ENCODE measurements around the gene OGFRL1. TPM values are rescaled to one million over a fixed set of nuclear protein-coding genes. Genes with fewer than 3 reads are reported as not detected.

Gene OGFRL1
- polyA plus RNA-seq, 3 donors = 2.8 to 17.1 (median 10.3) TPM

DNA sequence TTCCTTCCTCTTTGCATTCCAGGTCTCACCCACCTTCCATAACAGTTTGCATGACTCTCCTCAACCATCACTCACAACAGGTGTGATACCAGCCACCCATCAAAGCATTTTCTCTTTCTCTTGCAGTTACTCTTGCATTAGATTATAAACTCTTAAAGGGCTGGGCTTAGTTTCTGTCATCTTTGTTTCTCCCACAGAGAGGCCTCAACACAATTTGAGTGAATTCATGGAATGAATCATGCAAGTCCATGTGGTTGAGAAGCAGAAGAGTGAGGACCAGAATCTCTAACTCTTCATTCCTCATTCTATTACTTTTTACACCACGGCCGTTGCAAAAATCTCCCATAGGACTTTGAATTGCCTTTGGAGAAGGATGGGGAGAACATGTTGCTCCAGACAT, 31.4 kb downstream of the OGFRL1 start:
- 52 to 66% (median 53%) methylated on average over 2 of the region's 2 CpGs for WGBS, 3 donors
- H3K27ac ChIP-seq (ENCODE audit: low read depth, low read length) = no peak overlapping the region

DNA sequence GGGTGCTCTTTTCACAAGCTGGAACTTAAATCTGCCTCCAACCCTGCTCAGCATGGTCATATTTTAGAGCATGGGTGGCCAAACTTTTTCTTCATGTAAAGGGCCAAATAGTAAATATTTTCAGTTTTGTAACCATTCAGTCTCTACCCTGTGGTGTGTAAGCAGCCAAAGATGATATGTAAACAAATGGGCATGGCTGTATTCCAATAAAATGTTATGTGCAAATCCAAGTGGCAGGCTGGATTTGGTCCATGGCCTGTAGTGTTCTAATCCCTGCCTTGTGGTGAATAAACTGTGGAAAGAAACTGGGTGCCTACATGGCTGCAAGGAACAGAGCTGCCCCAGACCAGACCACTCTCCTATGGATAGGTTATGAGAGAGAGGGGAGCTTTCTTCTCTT, 32.7 kb downstream of the OGFRL1 start:
- H3K27ac ChIP-seq (ENCODE audit: low read depth, low read length) = no peak overlapping the region

DNA sequence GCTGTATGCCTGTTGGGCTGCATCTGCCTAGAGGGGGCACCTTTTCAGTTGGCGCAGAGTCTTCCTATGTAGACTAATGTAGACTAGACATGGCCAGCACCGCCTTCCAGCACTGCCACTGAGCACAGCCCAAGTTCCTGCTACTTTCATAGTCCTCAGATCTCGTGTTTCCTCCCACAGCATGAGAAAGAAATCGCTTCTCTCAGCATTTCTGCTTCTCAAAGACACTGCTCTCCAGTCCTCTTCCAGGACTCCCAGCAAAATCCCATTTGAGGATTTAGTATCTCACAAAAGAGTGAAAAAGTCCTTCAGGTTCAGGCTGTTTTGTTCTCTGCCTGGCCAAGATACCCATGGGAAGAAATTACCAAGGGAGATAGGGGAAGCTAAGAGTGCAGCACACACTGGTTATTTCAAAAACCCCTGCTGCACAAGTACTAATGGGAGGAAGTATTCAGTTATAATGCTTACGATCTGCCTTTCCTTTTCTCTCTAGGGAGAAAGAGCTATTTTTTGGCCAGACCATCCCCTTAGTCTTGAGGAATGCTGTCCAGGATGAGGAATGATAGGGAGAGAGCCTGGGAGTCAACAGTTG, 35.7 kb downstream of the OGFRL1 start:
- 53 to 72% (median 57%) methylated on average over 5 of the region's 5 CpGs for WGBS, 3 donors
- no peak overlapping the region for H3K27ac ChIP-seq (ENCODE audit: low read depth, low read length)

GRCh38 chr6:71326611-71327010, 38.0 kb downstream of the OGFRL1 start:
- no peak overlapping the region for H3K27ac ChIP-seq (ENCODE audit: low read depth, low read length)

DNA sequence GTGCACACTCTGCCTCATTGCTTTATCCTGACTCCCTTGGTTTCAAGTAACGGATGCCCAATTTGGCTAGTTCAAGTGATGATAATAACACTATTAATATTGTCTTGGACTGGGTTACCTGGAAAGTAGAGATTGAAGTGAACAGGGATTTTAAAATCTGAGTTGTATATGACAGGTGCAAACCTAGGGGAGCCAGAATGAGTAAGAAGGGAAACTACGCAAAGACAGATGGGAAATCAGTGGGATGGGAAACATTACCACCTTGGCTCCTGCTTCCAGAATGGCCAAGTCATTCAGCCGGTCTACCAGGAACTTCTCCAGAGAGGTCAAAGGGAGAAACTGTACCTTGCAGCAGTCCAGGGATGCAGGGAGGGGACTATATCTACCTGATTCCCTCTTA, 41.9 kb downstream of the OGFRL1 start:
- WGBS, 3 donors = 93 to 98% (median 96%) methylated on average over 3 of the region's 3 CpGs
- H3K27ac ChIP-seq (ENCODE audit: low read depth, low read length) = no peak overlapping the region

DNA sequence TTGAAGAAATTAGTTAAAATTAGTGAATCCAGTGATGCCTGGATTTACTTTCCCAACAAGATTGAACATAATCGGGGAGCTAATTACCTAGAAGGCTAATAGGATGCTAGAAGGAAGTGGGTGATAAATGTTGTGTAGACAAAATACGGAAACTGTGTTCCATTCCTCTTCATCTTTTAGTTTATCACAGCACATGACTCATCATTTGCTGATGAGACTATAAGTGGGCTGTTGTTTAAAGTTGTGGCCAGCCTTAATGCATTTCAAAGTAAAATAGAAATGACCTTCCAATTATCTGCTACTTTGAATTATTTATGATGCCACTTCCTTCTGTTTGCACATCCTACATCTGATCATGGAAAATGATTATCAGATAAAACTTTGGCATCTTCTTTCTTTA, 43.4 kb downstream of the OGFRL1 start:
- H3K27ac ChIP-seq (ENCODE audit: low read depth, low read length) = no peak overlapping the region
- WGBS, 3 donors = 85 to 88% (median 87%) methylated on average over 2 of the region's 2 CpGs

GRCh38 chr6:71333050-71333449, 44.4 kb downstream of the OGFRL1 start:
- 88 to 100% (median 97%) methylated on average over 1 of the region's 1 CpG for WGBS, 3 donors
- no peak overlapping the region for H3K27ac ChIP-seq (ENCODE audit: low read depth, low read length)

DNA sequence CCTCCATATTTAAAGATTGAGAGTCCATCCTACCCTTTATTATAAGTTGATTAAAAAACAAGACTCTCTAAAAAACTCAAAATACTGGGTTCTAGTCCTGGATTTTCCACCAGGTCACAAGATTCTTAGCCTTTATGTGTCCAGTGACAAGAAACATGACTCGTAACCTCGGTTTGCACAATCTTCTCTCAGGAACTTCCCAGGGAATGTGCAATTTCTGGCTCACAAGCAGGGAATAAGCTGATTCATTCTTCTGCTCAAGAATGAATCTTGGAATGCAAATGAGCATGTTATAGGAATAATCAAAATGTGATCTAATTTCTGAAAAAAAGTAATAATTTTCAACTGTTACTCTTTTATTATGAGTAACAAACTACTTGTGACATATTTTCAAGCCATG, 45.1 kb downstream of the OGFRL1 start:
- 53 to 87% (median 59%) methylated on average over 2 of the region's 2 CpGs for WGBS, 3 donors
- H3K27ac ChIP-seq (ENCODE audit: low read depth, low read length) = no peak overlapping the region

GRCh38 chr6:71334768-71335167, 46.2 kb downstream of the OGFRL1 start:
- no peak overlapping the region for H3K27ac ChIP-seq (ENCODE audit: low read depth, low read length)

DNA sequence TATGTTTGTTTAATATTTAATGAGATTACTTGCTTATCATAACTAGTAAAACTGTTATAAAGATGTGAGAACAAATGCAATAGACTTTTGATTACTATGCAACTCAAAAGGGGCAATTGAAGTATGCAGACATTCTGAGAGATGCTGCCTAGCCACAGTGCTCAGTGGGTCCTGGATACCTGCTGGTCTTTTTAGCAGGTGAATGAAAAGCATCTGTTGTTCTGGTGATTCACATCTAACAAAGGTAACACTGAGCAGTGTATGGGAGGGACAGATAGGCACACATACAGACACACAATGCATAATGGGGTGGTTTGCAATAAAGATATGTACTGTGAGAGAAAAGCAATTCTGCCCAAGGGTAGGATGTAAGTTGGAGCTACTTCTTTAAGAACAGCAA, 46.9 kb downstream of the OGFRL1 start:
- no peak overlapping the region for H3K27ac ChIP-seq (ENCODE audit: low read depth, low read length)

DNA sequence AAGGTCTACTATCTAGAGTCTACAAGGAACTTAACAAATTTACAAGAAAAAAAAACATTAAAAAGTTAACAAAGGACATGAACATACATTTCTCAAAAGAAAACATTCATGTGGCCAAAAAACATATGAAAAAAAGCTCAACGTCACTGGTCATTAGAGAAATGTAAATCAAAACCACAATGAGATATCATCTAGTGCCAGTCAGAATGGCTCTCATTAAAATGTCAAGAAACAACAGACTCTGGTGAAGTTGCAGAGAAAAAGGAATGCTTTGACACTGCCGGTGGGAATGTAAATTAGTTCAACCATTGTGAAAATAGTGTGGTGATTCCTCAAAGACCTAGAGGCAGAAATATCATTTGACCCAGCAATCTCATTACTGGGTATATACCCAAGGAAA, 48.3 kb downstream of the OGFRL1 start:
- H3K27ac ChIP-seq (ENCODE audit: low read depth, low read length) = no peak overlapping the region
- WGBS, 3 donors = 72 to 86% (median 75%) methylated on average over 2 of the region's 2 CpGs

GRCh38 chr6:71338540-71339316, 50.1 kb downstream of the OGFRL1 start:
- 81 to 89% (median 84%) methylated on average over 4 of the region's 4 CpGs for WGBS, 3 donors

DNA sequence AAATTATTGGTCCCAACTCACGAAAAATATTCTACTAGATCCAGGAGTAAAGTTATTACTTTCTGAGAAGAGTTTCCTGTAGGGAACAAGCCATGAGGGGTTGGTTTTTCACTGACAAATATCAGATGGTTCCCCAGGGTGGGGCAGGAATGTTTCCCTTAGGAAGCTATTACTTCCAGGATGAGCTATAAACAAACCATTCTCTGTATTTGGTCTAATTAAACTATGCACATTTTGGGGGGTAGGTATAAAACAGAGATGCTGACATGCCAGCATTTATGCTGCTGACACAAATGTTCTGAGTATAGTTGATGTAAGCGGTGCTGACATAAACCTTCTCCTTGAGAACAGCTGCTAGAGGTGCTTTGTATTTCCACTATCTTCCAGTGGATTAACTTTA, 54.2 kb downstream of the OGFRL1 start:
- H3K27ac ChIP-seq (ENCODE audit: low read depth, low read length) = no peak overlapping the region
- WGBS, 3 donors = 63 to 69% (median 65%) methylated on average over 2 of the region's 2 CpGs

More at GRCh38 chr6:71338540-71339316, 50.1 kb downstream of the OGFRL1 start:
- no peak overlapping the region for H3K27ac ChIP-seq (ENCODE audit: low read depth, low read length)

DNA sequence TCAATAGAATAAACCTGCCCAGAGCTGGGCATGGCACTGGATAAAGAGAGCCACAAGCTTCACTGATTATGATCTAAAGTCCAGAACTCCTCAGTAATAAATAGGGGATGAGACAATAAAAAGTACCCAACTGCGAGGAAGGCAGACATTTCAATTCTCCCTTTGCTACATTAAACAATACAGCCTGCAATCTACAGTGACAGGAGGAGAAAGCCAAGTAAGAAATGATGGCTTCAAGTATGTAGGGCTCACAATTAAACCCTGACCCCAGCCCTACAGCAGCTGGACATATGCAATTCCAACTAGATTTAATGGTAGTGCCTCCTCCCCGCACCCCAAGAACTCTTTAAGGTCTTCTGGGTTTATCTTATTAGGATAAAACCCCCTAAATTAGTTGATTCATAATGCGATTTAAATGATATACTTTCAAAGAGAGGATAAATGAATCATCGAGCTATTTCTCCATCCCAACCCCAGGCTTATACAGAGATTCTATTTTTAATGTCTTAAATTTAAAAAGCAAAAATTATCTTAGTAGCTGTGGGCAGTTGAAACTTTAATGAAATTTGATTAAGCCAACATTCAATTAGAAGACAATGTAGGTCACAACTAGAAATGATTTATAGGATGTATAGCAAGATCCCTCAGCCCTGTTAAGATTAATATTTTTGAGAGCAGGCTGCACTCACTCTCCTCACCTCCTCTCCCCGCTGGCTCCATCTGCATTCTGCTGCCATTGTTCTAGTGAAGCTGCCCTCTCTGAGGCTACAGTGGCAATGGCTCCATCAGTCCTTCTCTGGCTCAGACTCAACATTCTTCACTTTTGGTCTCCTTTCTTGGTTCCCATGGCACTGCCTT, 57.1 kb downstream of the OGFRL1 start:
- WGBS, 3 donors = 86 to 89% (median 88%) methylated on average over 5 of the region's 5 CpGs
- H3K27ac ChIP-seq (ENCODE audit: low read depth, low read length) = no peak overlapping the region

GRCh38 chr6:71346334-71346694, 57.7 kb downstream of the OGFRL1 start:
- no peak overlapping the region for H3K27ac ChIP-seq (ENCODE audit: low read depth, low read length)

DNA sequence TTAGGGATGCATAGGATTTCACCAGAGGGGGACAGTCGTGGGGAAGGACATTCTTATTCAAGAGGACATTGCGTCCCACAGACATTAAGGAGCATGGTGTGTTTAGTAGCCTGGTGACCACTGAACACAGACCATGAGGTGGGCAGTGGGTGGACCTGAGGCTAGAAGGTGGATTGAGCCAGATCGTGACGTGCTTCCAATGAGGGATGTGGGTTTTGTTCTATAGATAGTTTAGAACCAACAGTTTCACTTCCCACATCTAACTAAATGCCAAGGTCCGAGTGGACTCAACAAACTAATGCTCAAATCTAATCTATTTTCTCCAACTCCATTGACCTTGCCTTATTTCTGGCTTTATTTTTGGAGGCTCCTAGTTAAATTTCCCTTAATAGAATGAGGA, 58.5 kb downstream of the OGFRL1 start:
- 80 to 89% (median 87%) methylated on average over 5 of the region's 5 CpGs for WGBS, 3 donors
- H3K27ac ChIP-seq (ENCODE audit: low read depth, low read length) = no peak overlapping the region

- no peak overlapping the region for H3K27ac ChIP-seq (ENCODE audit: low read depth, low read length)
- WGBS, 3 donors = 17 to 20% (median 18%) methylated on average over 3 of the region's 3 CpGs
Observed at GRCh38 chr6:71349395-71349794, 60.8 kb downstream of the OGFRL1 start.

- H3K27ac ChIP-seq (ENCODE audit: low read depth, low read length) = no peak overlapping the region
- WGBS, 3 donors = 49 to 69% (median 56%) methylated on average over 5 of the region's 5 CpGs
Observed at GRCh38 chr6:71349976-71350615, 61.5 kb downstream of the OGFRL1 start.

DNA sequence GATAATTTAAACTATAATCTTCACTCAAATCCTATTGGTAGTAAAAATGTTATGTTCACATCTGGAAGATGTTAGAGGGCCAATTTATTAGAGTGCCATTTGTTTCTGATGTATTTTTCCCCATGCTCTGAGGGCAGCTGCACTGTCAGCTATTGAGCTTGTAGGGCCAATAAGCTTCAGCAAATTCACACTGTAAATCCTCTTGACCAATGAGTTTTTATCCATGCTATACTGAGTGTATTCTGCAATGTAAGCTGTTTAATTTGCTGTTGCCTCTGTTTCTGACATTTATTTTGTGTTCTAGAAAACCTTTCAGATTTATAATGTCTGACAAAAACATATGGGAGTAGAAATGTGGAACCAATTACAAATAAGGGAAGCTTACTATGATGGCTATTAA, 62.6 kb downstream of the OGFRL1 start:
- H3K27ac ChIP-seq (ENCODE audit: low read depth, low read length) = no peak overlapping the region
